Left ventricle myocardium inferior (tissue), 1 donor: ENCODE measurements around the gene PCED1A. TPM values are rescaled to one million over a fixed set of nuclear protein-coding genes. Genes with fewer than 3 reads are reported as not detected.

Experiments used
- DNase-seq: peaks from one replicate; pipeline ENCODE4 v3.0.0-alpha.2; 2020
- H3K27ac ChIP-seq: fragments of 200-600 bp; replicated peaks from 2 replicates; pipeline ENCODE4 v1.8.0; 2021
- H3K27me3 ChIP-seq: fragments of 200-600 bp; 2 replicates; pipeline ENCODE4 v1.8.0; 2021; ENCODE audit warnings: low read depth
- H3K36me3 ChIP-seq: fragments of 200-600 bp; 2 replicates; pipeline ENCODE4 v1.8.0; 2021
- H3K4me1 ChIP-seq: fragments of 200-600 bp; 2 replicates; pipeline ENCODE4 v1.8.0; 2021
- H3K4me3 ChIP-seq: fragments of 200-600 bp; 2 replicates; pipeline ENCODE4 v1.8.0; 2021; ENCODE audit warnings: mild to moderate bottlenecking, moderate library complexity
- H3K9me3 ChIP-seq: fragments of 200-600 bp; replicated peaks from 2 replicates; pipeline ENCODE4 v1.8.0; 2021
- intact Hi-C: fragments of 100-400 bp; cut with micrococcal nuclease; formaldehyde crosslinking; loops from one replicate; pipeline ENCODE4 v1.11.0; 2022
- total RNA-seq: library from RNA; stranded (reverse); fragmentation: NEBNext Ultra II Directional; extraction: Animal tissue kit (Norgen Biotek cat#: 25700); gene quantifications from one replicate; pipeline ENCODE4 v1.2.1, GENCODE V29; 2021
- TF ChIP-seq, protein P1 (sequence below): fragments of 200-600 bp; IDR thresholded peaks from 2 replicates; pipeline ENCODE4 v1.8.0; 2021; ENCODE audit warnings: antibody characterized with exemption, mild to moderate bottlenecking, borderline replicate concordance
- donor health status: DM: no; HTN: yes; CAD: no; lungs with severe emphysema.

Gene PCED1A
- total RNA-seq, 1 donor from 2014 or later: 9.4 TPM

DNA sequence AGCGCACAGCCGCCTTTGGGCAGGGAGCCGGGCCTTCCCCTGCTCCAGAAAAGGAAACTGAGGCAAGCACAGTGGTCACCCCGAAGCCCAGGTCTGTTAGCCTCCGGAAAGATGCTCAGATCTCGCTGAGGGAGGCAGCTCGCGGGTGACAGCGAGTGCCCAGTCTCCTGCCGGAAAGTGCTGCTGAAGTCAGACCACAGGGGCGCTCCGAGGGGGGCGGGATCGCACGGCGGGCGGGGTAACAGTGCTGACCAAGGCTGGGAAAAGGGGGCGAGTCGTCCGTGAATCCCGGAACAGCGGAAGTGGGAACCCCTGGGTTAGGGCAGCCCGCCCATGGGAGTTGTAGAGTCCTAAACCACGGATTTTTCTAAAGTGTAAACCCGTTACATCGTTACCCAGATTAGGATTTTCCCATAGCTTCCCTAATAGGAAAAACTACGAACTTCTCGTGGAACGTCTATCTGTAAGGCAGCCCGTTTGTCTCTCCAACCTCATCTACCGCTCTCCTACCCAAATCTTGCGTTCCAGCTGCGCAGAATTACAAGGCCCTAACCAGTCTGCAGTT lies 594 bp upstream of the PCED1A start:
- no peaks in the 10 kb centered on the region for H3K27me3 ChIP-seq
- peak; percentile 61 for DNase-seq
- intact Hi-C loops: no loop called here
- peaks cover 29% of the 10 kb centered on the region for H3K4me1 ChIP-seq
- peak overlapping the region; percentile 95 for H3K27ac ChIP-seq
- TF ChIP-seq, protein P1, sequence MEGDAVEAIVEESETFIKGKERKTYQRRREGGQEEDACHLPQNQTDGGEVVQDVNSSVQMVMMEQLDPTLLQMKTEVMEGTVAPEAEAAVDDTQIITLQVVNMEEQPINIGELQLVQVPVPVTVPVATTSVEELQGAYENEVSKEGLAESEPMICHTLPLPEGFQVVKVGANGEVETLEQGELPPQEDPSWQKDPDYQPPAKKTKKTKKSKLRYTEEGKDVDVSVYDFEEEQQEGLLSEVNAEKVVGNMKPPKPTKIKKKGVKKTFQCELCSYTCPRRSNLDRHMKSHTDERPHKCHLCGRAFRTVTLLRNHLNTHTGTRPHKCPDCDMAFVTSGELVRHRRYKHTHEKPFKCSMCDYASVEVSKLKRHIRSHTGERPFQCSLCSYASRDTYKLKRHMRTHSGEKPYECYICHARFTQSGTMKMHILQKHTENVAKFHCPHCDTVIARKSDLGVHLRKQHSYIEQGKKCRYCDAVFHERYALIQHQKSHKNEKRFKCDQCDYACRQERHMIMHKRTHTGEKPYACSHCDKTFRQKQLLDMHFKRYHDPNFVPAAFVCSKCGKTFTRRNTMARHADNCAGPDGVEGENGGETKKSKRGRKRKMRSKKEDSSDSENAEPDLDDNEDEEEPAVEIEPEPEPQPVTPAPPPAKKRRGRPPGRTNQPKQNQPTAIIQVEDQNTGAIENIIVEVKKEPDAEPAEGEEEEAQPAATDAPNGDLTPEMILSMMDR: no peak
- no peaks in the 10 kb centered on the region for H3K9me3 ChIP-seq
- peak overlapping the region; percentile 95 for H3K4me3 ChIP-seq
- H3K36me3 ChIP-seq: no peaks in the 10 kb centered on the region

DNA sequence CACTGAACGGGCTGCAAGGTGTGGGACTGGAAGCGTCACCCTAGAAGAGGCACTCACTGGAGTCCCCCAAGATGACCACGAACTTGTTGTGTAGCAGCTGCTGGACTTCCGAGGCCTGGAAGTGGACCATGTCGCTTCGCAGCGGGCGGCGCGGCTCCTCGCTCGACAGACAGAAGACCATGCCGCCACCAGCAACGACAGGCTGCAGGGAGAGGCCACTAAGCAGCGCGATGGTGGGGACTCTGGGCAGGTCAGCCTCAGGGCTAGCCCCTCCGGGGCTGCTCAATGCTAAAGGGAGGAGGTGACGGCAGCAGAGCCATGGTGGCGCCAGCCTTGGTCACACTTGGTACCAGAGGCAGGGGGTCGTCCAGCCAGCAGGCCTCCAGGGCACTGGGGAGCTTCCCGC lies 720 bp downstream of the PCED1A start:
- H3K4me3 ChIP-seq: peak overlapping the region; percentile 95
- peaks cover 29% of the 10 kb centered on the region for H3K4me1 ChIP-seq
- H3K9me3 ChIP-seq: no peaks in the 10 kb centered on the region
- no peaks in the 10 kb centered on the region for H3K27me3 ChIP-seq
- peak overlapping the region; percentile 95 for H3K27ac ChIP-seq
- intact Hi-C loops: no loop called here
- H3K36me3 ChIP-seq: peaks cover 4% of the 10 kb centered on the region
- DNase-seq: no peak
- TF ChIP-seq, protein P1: no peak

DNA sequence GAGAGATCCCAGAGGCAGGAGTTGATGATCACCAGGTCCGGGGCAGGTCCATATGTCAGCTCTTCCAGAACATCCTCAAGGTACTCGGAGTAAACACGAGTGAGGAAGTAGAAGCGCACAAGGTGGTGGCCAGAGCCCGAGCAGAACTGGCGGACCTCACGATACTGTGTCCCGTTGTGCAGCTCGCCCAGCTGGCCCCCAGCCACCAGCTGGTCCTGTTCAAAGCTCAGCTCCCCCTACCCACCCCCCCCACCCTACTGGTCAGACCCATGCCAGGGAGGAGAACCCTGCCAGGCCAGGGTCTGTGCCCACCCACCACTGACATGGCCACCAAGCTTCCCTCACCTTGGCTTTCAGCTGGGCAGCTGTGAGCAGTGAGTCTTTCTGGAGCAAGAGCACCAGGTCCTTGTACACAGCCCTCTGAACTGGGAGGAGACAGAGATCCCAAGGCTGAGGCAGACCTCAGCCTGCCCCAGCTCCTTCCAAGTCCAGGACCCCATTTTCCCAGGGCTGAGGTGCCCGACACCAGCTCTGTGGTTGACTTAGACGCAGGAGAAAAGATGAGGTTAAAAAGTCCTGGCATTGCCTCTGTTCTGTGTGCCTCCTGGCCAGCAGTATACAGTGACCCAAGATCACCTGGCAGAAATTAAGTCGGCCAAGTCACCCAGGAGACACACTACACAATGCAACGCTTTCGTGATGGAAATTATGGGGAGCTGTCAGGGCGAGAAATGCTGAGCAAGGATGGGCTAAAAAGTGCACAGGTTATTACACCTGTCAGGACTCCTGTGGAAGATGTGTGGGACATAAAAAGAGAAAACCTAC lies 1.4 kb downstream of the PCED1A start:
- peaks cover 4% of the 10 kb centered on the region for H3K36me3 ChIP-seq
- intact Hi-C loops: no loop called here
- TF ChIP-seq, protein P1: no peak
- H3K27me3 ChIP-seq: no peaks in the 10 kb centered on the region
- no peak for DNase-seq
- peak overlapping the region; percentile 95 for H3K4me3 ChIP-seq
- no peaks in the 10 kb centered on the region for H3K9me3 ChIP-seq
- H3K27ac ChIP-seq: no peak overlapping the region
- peaks cover 29% of the 10 kb centered on the region for H3K4me1 ChIP-seq

DNA sequence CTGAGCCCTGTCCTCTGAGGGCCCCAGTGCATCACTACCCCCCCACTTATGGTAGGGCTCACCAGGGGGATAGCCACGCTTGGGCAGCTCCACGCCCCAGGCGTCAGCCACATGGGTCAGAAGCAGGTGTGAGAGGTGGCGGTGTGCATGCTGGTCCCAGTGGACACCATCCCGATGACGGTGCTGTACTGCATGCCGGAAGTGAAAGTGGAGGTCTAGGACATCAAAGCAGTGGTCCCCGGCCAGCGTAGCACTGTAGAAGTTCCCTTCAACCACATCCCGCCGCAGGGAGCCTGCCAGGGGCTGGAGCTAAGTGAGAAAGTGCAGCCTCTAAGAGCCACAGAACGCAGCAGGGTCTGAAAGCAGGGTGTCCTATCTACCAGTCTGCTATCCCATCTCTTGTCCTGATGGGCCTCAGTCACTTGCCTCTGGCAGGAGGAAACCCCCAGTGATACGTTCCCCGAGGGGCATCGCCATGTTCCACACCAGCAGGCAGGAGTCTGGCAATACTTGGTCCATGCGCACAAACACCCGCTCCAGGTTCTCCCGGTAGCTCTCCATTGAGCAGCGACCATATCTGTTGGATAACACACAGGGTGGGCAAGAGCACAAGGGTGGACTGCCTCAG lies 2.2 kb downstream of the PCED1A start:
- DNase-seq: no peak
- intact Hi-C loops: no loop called here
- TF ChIP-seq, protein P1: no peak

DNA sequence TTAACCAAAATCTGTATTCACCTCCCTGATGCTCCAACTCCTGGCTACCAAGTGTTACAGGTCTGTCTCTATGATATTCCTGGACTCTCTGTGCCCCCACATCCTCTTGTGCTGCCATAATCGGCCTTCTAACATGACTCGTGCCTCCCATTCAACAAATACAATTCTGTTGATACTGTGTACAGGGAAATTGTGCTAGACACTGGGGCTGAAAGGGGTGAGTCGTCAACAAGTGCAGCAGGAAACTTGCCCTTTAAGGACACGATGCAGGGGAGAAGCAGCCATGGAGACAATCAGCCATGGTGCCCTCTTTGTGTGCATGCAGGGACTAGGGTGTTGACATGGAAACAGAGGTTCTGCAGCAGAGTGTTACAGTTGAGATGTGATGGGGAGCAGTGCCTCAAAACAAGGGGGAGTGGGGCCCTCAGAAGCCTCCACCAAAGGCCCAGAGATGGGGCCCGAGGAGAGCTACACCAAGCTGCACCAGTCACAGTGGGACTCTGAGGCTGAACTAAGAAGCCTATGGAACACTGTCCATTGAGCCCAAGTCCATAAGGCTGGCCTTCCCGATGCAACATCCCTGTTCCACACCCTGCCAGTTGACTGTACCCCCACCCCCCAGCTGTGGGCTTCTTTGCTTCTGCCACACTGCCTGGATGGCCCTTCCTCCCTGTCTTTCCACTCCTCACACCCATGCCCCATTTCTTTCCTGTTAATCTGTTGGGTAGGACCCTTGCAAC lies 3.1 kb downstream of the PCED1A start:
- Histone ChIP-seq H3K4me1 (peaks cover 29% of the 10 kb centered on the region), H3K27ac (no peak overlapping the region), H3K27me3 (no peaks in the 10 kb centered on the region), H3K4me3 (no peak overlapping the region), H3K36me3 (peaks cover 4% of the 10 kb centered on the region), H3K9me3 (no peaks in the 10 kb centered on the region)
- TF ChIP-seq, protein P1: no peak
- intact Hi-C loops: no loop called here
- DNase-seq: no peak

More for the DNA sequence above, 2.2 kb downstream of the PCED1A start:
- no peaks in the 10 kb centered on the region for H3K27me3 ChIP-seq
- no peak overlapping the region for H3K27ac ChIP-seq
- H3K4me1 ChIP-seq: peaks cover 29% of the 10 kb centered on the region
- H3K36me3 ChIP-seq: peaks cover 4% of the 10 kb centered on the region
- H3K4me3 ChIP-seq: no peak overlapping the region
- H3K9me3 ChIP-seq: no peaks in the 10 kb centered on the region
